HepG2 (cell line): ENCODE data around the gene PSMB11. TPM values are rescaled to one million over a fixed set of nuclear protein-coding genes. Genes with fewer than 3 reads are reported as not detected.

ENCODE experiments used
- ADNP ChIP-seq: sonication (generic); formaldehyde crosslinking; IDR thresholded peaks from 2 replicates; pipeline ENCODE4 v1.4.0; 2020; ENCODE audit warnings: missing genetic modification reagents
- CSRNP2 ChIP-seq: sonication (generic); formaldehyde crosslinking; conservative IDR thresholded peaks from 2 replicates; pipeline ENCODE4 v1.8.0; 2022; ENCODE audit warnings: low read depth, missing genetic modification reagents
- ELF4 ChIP-seq: sonication (generic); formaldehyde crosslinking; IDR thresholded peaks from 2 replicates; pipeline ENCODE4 v1.5.0; 2020; ENCODE audit warnings: missing genetic modification reagents, mild to moderate bottlenecking, moderate library complexity, borderline replicate concordance
- GATAD2A ChIP-seq: IDR thresholded peaks from 2 replicates; pipeline ENCODE4 v1.6.1; 2016
- POGK ChIP-seq: sonication (generic); formaldehyde crosslinking; conservative IDR thresholded peaks from 2 replicates; pipeline ENCODE4 v1.8.0; 2022; ENCODE audit warnings: mild to moderate bottlenecking, moderate library complexity, missing genetic modification reagents
- RNF219 ChIP-seq: sonication (generic); formaldehyde crosslinking; IDR thresholded peaks from 2 replicates; pipeline ENCODE4 v1.5.0; 2020; ENCODE audit warnings: mild to moderate bottlenecking, missing genetic modification reagents
- TBP ChIP-seq: sonication (generic); formaldehyde crosslinking; IDR thresholded peaks from 2 replicates; pipeline ENCODE4 v1.5.0; 2020; ENCODE audit warnings: missing genetic modification reagents
- TMF1 ChIP-seq: sonication (generic); formaldehyde crosslinking; IDR thresholded peaks from 2 replicates; pipeline ENCODE4 v1.8.1; 2022; ENCODE audit warnings: low read depth, missing genetic modification reagents
- ZNF383 ChIP-seq: sonication (generic); formaldehyde crosslinking; IDR thresholded peaks from 2 replicates; pipeline ENCODE4 v1.4.0; 2020; ENCODE audit warnings: missing genetic modification reagents, mild to moderate bottlenecking, borderline replicate concordance
- ZNF460 ChIP-seq: sonication (generic); formaldehyde crosslinking; IDR thresholded peaks from 2 replicates; pipeline ENCODE4 v1.5.1; 2020; ENCODE audit warnings: missing genetic modification reagents, mild to moderate bottlenecking, borderline replicate concordance
- ZNF652 ChIP-seq: IDR thresholded peaks from 2 replicates; pipeline ENCODE4 v1.6.1; 2016; ENCODE audit warnings: low read depth, borderline replicate concordance
- ZNF777 ChIP-seq: sonication (generic); formaldehyde crosslinking; IDR thresholded peaks from 2 replicates; pipeline ENCODE4 v1.4.0; 2020; ENCODE audit warnings: missing genetic modification reagents
- ZUFSP ChIP-seq: sonication (generic); formaldehyde crosslinking; IDR thresholded peaks from 2 replicates; pipeline ENCODE4 v1.9.0; 2021; ENCODE audit warnings: missing genetic modification reagents, mild to moderate bottlenecking, borderline replicate concordance
- polyA plus RNA-seq, 8 experiments: library from polyadenylated mRNA; depleted of rRNA in 3 of 8; stranded (reverse) in 7 of 8; unstranded in 1 of 8; fragments of >200 nt; fragmentation: Illumina TruSeq in 4 of 8; extraction: Trizol in 4 of 8; gene quantifications; 2 replicates each; pipeline versions ENCODE4 v1.2.1 to v1.2.3, GENCODE V29; 2011 to 2016; ENCODE audit warnings: low read depth in 4 of 8, missing spikeins in 1 of 8, mixed read lengths in 1 of 8; ENCODE audit not compliant: insufficient read depth in 1 of 8
- total RNA-seq, 5 experiments: library from RNA; depleted of rRNA; stranded (reverse); fragments of >200 nt; fragmentation: Illumina TruSeq; extraction: Trizol; gene quantifications; 2 replicates each; pipeline ENCODE4 v1.2.3, GENCODE V29; 2016; ENCODE audit warnings: low read depth in 1 of 5
- TF ChIP-seq, protein P1 (sequence below): sonication (generic); formaldehyde crosslinking; IDR thresholded peaks from 2 replicates; pipeline ENCODE4 v1.5.0; 2020; ENCODE audit warnings: mild to moderate bottlenecking, missing genetic modification reagents

PSMB11 gene
- total and polyA plus RNA-seq, 2 of the 13 experiments (the other 11 are each of a cell fraction or from before 2014, with no cell fraction given), result not detected

DNA sequence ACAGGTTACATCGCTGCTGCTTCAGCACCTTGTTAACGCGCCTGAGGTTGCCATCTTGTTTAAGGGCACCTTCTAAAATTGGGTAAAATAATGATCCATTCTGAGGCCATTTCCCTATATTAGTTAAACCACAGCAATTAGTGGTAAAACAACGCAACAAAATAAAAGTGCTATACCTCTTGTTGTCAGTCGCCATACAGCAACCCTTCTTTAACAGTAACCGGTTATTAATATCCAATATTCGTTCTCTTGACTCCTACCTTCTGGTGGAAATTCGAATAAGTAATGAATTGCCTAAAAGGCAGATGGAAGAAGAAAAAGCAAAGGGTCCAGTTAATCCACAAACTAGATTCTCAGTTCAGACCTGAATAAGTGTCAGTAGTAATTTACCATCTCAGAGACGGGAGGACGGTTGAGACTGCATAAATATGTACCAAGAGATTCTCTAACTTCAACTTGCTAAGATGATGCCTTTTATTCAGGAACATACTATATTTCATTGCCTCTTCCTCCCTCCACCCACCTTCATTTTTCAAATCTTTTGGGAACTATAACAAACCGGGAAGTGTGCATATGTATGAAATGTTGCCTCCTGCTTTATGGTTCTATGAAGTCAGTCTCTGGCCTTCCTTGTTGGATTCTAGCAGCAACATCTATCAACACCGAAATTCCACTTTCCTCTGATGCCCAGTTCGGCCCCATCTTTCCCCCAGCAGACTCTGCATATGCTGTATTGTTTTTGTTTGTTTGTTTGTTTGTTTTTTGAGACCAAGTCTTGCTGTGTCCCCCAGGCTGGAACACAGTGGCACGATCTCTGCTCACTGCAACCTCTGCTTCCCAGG, 6.5 kb upstream of the PSMB11 start (continued):
- TF ChIP-seq POGK (CRISPR knock-in tag) (no peak; the same call in 1 of the 2 replicates), RNF219 (no peak), ADNP (CRISPR knock-in tag) (no peak), GATAD2A (CRISPR knock-in tag) (no peak), ZNF383 (CRISPR knock-in tag) (no peak), TBP (no peak), ZNF777 (CRISPR knock-in tag) (no peak), TMF1 (CRISPR knock-in tag) (no peak), ZNF652 (CRISPR knock-in tag) (no peak), ZUFSP (CRISPR knock-in tag) (no peak), ELF4 (peak; percentile 5; the same call in 1 of the 2 replicates), CSRNP2 (CRISPR knock-in tag) (no peak), ZNF460 (CRISPR knock-in tag) (no peak)
- TF ChIP-seq, protein P1, sequence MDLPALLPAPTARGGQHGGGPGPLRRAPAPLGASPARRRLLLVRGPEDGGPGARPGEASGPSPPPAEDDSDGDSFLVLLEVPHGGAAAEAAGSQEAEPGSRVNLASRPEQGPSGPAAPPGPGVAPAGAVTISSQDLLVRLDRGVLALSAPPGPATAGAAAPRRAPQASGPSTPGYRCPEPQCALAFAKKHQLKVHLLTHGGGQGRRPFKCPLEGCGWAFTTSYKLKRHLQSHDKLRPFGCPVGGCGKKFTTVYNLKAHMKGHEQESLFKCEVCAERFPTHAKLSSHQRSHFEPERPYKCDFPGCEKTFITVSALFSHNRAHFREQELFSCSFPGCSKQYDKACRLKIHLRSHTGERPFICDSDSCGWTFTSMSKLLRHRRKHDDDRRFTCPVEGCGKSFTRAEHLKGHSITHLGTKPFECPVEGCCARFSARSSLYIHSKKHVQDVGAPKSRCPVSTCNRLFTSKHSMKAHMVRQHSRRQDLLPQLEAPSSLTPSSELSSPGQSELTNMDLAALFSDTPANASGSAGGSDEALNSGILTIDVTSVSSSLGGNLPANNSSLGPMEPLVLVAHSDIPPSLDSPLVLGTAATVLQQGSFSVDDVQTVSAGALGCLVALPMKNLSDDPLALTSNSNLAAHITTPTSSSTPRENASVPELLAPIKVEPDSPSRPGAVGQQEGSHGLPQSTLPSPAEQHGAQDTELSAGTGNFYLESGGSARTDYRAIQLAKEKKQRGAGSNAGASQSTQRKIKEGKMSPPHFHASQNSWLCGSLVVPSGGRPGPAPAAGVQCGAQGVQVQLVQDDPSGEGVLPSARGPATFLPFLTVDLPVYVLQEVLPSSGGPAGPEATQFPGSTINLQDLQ (CRISPR knock-in tag), result no peak
